ENCODE data around the gene MYO16. TPM values are rescaled to one million over a fixed set of nuclear protein-coding genes. Genes with fewer than 3 reads are reported as not detected.

MYO16 gene
- total RNA-seq, 1 experiment from 2014 or later = 0.15 TPM

- Histone ChIP-seq H3K4me3 (ENCODE audit: low read length) (no peak overlapping the region), H3K9me2 (replicated peaks; ENCODE audit: insufficient read depth, low read length) (no peaks in the 10 kb centered on the region), H3K4me1 (ENCODE audit: low read length) (peaks cover 8% of the 10 kb centered on the region), H3K9me3 (ENCODE audit: low read length) (no peaks in the 10 kb centered on the region), H3K4me2 (ENCODE audit: low read depth, low read length, poor library complexity, severe bottlenecking) (no peak overlapping the region), H3K79me2 (ENCODE audit: low read length) (no peaks in the 10 kb centered on the region), H3K36me3 (ENCODE audit: insufficient read depth, low read length) (no peaks in the 10 kb centered on the region), H4K20me1 (ENCODE audit: insufficient read depth, low read depth, low read length) (no peaks in the 10 kb centered on the region), H3K9ac (ENCODE audit: low read length) (no peak overlapping the region), H3K27me3 (ENCODE audit: low read length) (no peaks in the 10 kb centered on the region), H2AFZ (ENCODE audit: low read length) (no peak overlapping the region), H3K27ac (ENCODE audit: low read length) (no peak overlapping the region)
- peak; percentile 52 for DNase-seq
Observed at GRCh38 chr13:109196948-109197347, 567.5 kb downstream of the MYO16 start.

- Histone ChIP-seq H3K4me3 (ENCODE audit: low read length) (no peak overlapping the region), H4K20me1 (ENCODE audit: insufficient read depth, low read depth, low read length) (no peaks in the 10 kb centered on the region), H3K9me2 (replicated peaks; ENCODE audit: insufficient read depth, low read length) (no peaks in the 10 kb centered on the region), H3K4me2 (ENCODE audit: low read depth, low read length, poor library complexity, severe bottlenecking) (no peak overlapping the region), H3K27ac (ENCODE audit: low read length) (no peak overlapping the region), H2AFZ (ENCODE audit: low read length) (no peak overlapping the region), H3K27me3 (ENCODE audit: low read length) (no peaks in the 10 kb centered on the region), H3K9ac (ENCODE audit: low read length) (no peak overlapping the region), H3K9me3 (ENCODE audit: low read length) (no peaks in the 10 kb centered on the region), H3K4me1 (ENCODE audit: low read length) (peaks cover 8% of the 10 kb centered on the region), H3K79me2 (ENCODE audit: low read length) (no peaks in the 10 kb centered on the region), H3K36me3 (ENCODE audit: insufficient read depth, low read length) (no peaks in the 10 kb centered on the region)
- DNase-seq = no peak
Observed at GRCh38 chr13:109198585-109198984, 569.2 kb downstream of the MYO16 start.

GRCh38 chr13:109199280-109199679 lies 569.9 kb downstream of the MYO16 start:
- peaks cover 8% of the 10 kb centered on the region for H3K4me1 ChIP-seq (ENCODE audit: low read length)
- no peak overlapping the region for H2AFZ ChIP-seq (ENCODE audit: low read length)
- no peaks in the 10 kb centered on the region for H3K27me3 ChIP-seq (ENCODE audit: low read length)
- no peak overlapping the region for H3K4me3 ChIP-seq (ENCODE audit: low read length)
- no peak for DNase-seq
- no peak overlapping the region for H3K9ac ChIP-seq (ENCODE audit: low read length)
- H3K9me3 ChIP-seq (ENCODE audit: low read length) = no peaks in the 10 kb centered on the region
- H3K27ac ChIP-seq (ENCODE audit: low read length) = no peak overlapping the region
- no peak overlapping the region for H3K4me2 ChIP-seq (ENCODE audit: low read depth, low read length, poor library complexity, severe bottlenecking)
- H3K9me2 ChIP-seq (replicated peaks; ENCODE audit: insufficient read depth, low read length) = no peaks in the 10 kb centered on the region
- no peaks in the 10 kb centered on the region for H3K36me3 ChIP-seq (ENCODE audit: insufficient read depth, low read length)
- H4K20me1 ChIP-seq (ENCODE audit: insufficient read depth, low read depth, low read length) = no peaks in the 10 kb centered on the region
- no peaks in the 10 kb centered on the region for H3K79me2 ChIP-seq (ENCODE audit: low read length)

- no peak overlapping the region for H3K9ac ChIP-seq (ENCODE audit: low read length)
- no peak for DNase-seq
- H3K4me1 ChIP-seq (ENCODE audit: low read length) = peaks cover 2% of the 10 kb centered on the region
- H3K27me3 ChIP-seq (ENCODE audit: low read length) = no peaks in the 10 kb centered on the region
- no peaks in the 10 kb centered on the region for H3K79me2 ChIP-seq (ENCODE audit: low read length)
- no peaks in the 10 kb centered on the region for H3K9me3 ChIP-seq (ENCODE audit: low read length)
- no peaks in the 10 kb centered on the region for H3K9me2 ChIP-seq (replicated peaks; ENCODE audit: insufficient read depth, low read length)
- H3K4me3 ChIP-seq (ENCODE audit: low read length) = no peak overlapping the region
- no peaks in the 10 kb centered on the region for H4K20me1 ChIP-seq (ENCODE audit: insufficient read depth, low read depth, low read length)
- H3K27ac ChIP-seq (ENCODE audit: low read length) = no peak overlapping the region
- no peak overlapping the region for H3K4me2 ChIP-seq (ENCODE audit: low read depth, low read length, poor library complexity, severe bottlenecking)
- no peak overlapping the region for H2AFZ ChIP-seq (ENCODE audit: low read length)
- no peaks in the 10 kb centered on the region for H3K36me3 ChIP-seq (ENCODE audit: insufficient read depth, low read length)
Observed at GRCh38 chr13:109200556-109200955, 571.1 kb downstream of the MYO16 start.

GRCh38 chr13:109203587-109203986 lies 574.2 kb downstream of the MYO16 start:
- Histone ChIP-seq H3K4me1 (ENCODE audit: low read length) (no peaks in the 10 kb centered on the region), H3K79me2 (ENCODE audit: low read length) (no peaks in the 10 kb centered on the region), H2AFZ (ENCODE audit: low read length) (no peak overlapping the region), H3K9ac (ENCODE audit: low read length) (no peak overlapping the region), H4K20me1 (ENCODE audit: insufficient read depth, low read depth, low read length) (no peaks in the 10 kb centered on the region), H3K27me3 (ENCODE audit: low read length) (no peaks in the 10 kb centered on the region), H3K9me2 (replicated peaks; ENCODE audit: insufficient read depth, low read length) (no peaks in the 10 kb centered on the region), H3K27ac (ENCODE audit: low read length) (no peak overlapping the region), H3K4me3 (ENCODE audit: low read length) (no peak overlapping the region), H3K4me2 (ENCODE audit: low read depth, low read length, poor library complexity, severe bottlenecking) (no peak overlapping the region), H3K9me3 (ENCODE audit: low read length) (no peaks in the 10 kb centered on the region), H3K36me3 (ENCODE audit: insufficient read depth, low read length) (no peaks in the 10 kb centered on the region)
- no peak for DNase-seq

- no peaks in the 10 kb centered on the region for H3K36me3 ChIP-seq (ENCODE audit: insufficient read depth, low read length)
- H2AFZ ChIP-seq (ENCODE audit: low read length) = no peak overlapping the region
- no peaks in the 10 kb centered on the region for H3K79me2 ChIP-seq (ENCODE audit: low read length)
- H3K4me1 ChIP-seq (ENCODE audit: low read length) = no peaks in the 10 kb centered on the region
- no peak overlapping the region for H3K27ac ChIP-seq (ENCODE audit: low read length)
- no peak overlapping the region for H3K4me2 ChIP-seq (ENCODE audit: low read depth, low read length, poor library complexity, severe bottlenecking)
- no peaks in the 10 kb centered on the region for H3K9me2 ChIP-seq (replicated peaks; ENCODE audit: insufficient read depth, low read length)
- DNase-seq = no peak
- H3K9ac ChIP-seq (ENCODE audit: low read length) = no peak overlapping the region
- H3K4me3 ChIP-seq (ENCODE audit: low read length) = no peak overlapping the region
- no peaks in the 10 kb centered on the region for H4K20me1 ChIP-seq (ENCODE audit: insufficient read depth, low read depth, low read length)
- no peaks in the 10 kb centered on the region for H3K27me3 ChIP-seq (ENCODE audit: low read length)
- H3K9me3 ChIP-seq (ENCODE audit: low read length) = no peaks in the 10 kb centered on the region
Observed at GRCh38 chr13:109204252-109204651, 574.8 kb downstream of the MYO16 start.

- Histone ChIP-seq H3K4me1 (ENCODE audit: low read length) (no peaks in the 10 kb centered on the region), H3K36me3 (ENCODE audit: insufficient read depth, low read length) (no peaks in the 10 kb centered on the region), H4K20me1 (ENCODE audit: insufficient read depth, low read depth, low read length) (no peaks in the 10 kb centered on the region), H3K27ac (ENCODE audit: low read length) (no peak overlapping the region), H3K9me3 (ENCODE audit: low read length) (no peaks in the 10 kb centered on the region), H3K9me2 (replicated peaks; ENCODE audit: insufficient read depth, low read length) (no peaks in the 10 kb centered on the region), H2AFZ (ENCODE audit: low read length) (no peak overlapping the region), H3K79me2 (ENCODE audit: low read length) (no peaks in the 10 kb centered on the region), H3K9ac (ENCODE audit: low read length) (no peak overlapping the region), H3K27me3 (ENCODE audit: low read length) (no peaks in the 10 kb centered on the region), H3K4me3 (ENCODE audit: low read length) (no peak overlapping the region), H3K4me2 (ENCODE audit: low read depth, low read length, poor library complexity, severe bottlenecking) (no peak overlapping the region)
- DNase-seq = no peak
Observed at GRCh38 chr13:109204657-109205056, 575.2 kb downstream of the MYO16 start.

GRCh38 chr13:109205315-109205714 lies 575.9 kb downstream of the MYO16 start:
- H3K4me3 ChIP-seq (ENCODE audit: low read length) = no peak overlapping the region
- H3K79me2 ChIP-seq (ENCODE audit: low read length) = no peaks in the 10 kb centered on the region
- no peaks in the 10 kb centered on the region for H3K36me3 ChIP-seq (ENCODE audit: insufficient read depth, low read length)
- no peak overlapping the region for H3K9ac ChIP-seq (ENCODE audit: low read length)
- H3K4me2 ChIP-seq (ENCODE audit: low read depth, low read length, poor library complexity, severe bottlenecking) = no peak overlapping the region
- no peaks in the 10 kb centered on the region for H4K20me1 ChIP-seq (ENCODE audit: insufficient read depth, low read depth, low read length)
- no peak overlapping the region for H2AFZ ChIP-seq (ENCODE audit: low read length)
- no peaks in the 10 kb centered on the region for H3K4me1 ChIP-seq (ENCODE audit: low read length)
- no peaks in the 10 kb centered on the region for H3K9me2 ChIP-seq (replicated peaks; ENCODE audit: insufficient read depth, low read length)
- no peak for DNase-seq
- H3K27me3 ChIP-seq (ENCODE audit: low read length) = no peaks in the 10 kb centered on the region
- no peak overlapping the region for H3K27ac ChIP-seq (ENCODE audit: low read length)
- no peaks in the 10 kb centered on the region for H3K9me3 ChIP-seq (ENCODE audit: low read length)

- DNase-seq = no peak
- H3K79me2 ChIP-seq (ENCODE audit: low read length) = no peaks in the 10 kb centered on the region
- H4K20me1 ChIP-seq (ENCODE audit: insufficient read depth, low read depth, low read length) = no peaks in the 10 kb centered on the region
- no peaks in the 10 kb centered on the region for H3K36me3 ChIP-seq (ENCODE audit: insufficient read depth, low read length)
- no peak overlapping the region for H3K27ac ChIP-seq (ENCODE audit: low read length)
- no peaks in the 10 kb centered on the region for H3K4me1 ChIP-seq (ENCODE audit: low read length)
- no peak overlapping the region for H3K9ac ChIP-seq (ENCODE audit: low read length)
- H3K27me3 ChIP-seq (ENCODE audit: low read length) = no peaks in the 10 kb centered on the region
- no peak overlapping the region for H3K4me3 ChIP-seq (ENCODE audit: low read length)
- H3K9me2 ChIP-seq (replicated peaks; ENCODE audit: insufficient read depth, low read length) = no peaks in the 10 kb centered on the region
- H3K4me2 ChIP-seq (ENCODE audit: low read depth, low read length, poor library complexity, severe bottlenecking) = no peak overlapping the region
- no peaks in the 10 kb centered on the region for H3K9me3 ChIP-seq (ENCODE audit: low read length)
- H2AFZ ChIP-seq (ENCODE audit: low read length) = no peak overlapping the region
Observed at GRCh38 chr13:109206616-109207015, 577.2 kb downstream of the MYO16 start.

Measured in Karpas-422 (cell line).